OCI-M2 (cell line): ENCODE data around the gene NDEL1.

ENCODE experiments used
- DNase-seq: peaks from one replicate; lab custom pipeline; 2025; ENCODE audit not compliant: unreplicated experiment; lab: John Stamatoyannopoulos, UW

Gene NDEL1

GRCh38 chr17:8477715-8478441, 42.2 kb downstream of the NDEL1 start:
- no peak for DNase-seq

GRCh38 chr17:8479431-8479947, 43.8 kb downstream of the NDEL1 start:
- DNase-seq, result no peak

- no peak for DNase-seq
Measured at GRCh38 chr17:8480011-8480976, 44.6 kb downstream of the NDEL1 start.

- DNase-seq, result no peak
Measured at GRCh38 chr17:8481089-8481488, 45.4 kb downstream of the NDEL1 start.

GRCh38 chr17:8481703-8482102, 46.0 kb downstream of the NDEL1 start:
- DNase-seq, result no peak

DNA sequence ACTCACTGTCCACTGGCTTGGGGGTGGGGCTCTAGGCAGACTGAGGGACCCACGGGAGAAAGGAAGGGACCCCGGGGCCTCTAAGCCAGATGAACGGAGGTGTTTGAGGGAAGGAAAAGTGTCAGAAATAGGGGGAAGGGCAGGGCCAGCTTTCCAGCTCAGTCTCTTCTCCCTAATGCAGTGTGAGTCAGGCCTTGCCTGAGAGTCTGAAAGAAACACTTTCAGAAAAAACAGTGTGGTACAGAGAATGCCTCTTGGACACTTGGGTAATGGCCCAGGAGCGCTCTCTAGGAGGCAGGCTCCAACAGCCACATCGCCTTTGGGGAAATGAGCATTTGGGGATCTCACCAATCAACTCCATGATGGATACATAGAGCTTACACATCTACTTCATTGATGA, 46.9 kb downstream of the NDEL1 start:
- DNase-seq, result no peak

DNA sequence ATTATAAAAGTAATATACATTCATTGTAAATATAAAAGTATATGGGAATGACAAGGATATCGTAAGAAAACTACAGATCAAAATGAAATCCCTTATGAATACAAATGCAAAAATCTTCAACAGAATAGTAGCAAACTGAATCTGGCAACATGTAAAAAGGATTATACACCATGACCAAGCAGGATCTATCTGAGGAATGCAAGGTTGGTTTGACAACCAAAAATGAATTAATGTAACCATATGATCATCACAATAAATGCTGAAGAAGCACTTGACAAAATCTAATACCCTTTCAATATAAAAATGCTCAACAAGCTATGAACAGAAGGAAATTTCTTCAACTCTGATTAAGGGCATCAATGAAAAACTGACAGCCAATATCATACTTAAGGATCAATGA, 48.8 kb downstream of the NDEL1 start:
- no peak for DNase-seq

- DNase-seq, result no peak
Measured at GRCh38 chr17:8485491-8485890, 49.8 kb downstream of the NDEL1 start.

DNA sequence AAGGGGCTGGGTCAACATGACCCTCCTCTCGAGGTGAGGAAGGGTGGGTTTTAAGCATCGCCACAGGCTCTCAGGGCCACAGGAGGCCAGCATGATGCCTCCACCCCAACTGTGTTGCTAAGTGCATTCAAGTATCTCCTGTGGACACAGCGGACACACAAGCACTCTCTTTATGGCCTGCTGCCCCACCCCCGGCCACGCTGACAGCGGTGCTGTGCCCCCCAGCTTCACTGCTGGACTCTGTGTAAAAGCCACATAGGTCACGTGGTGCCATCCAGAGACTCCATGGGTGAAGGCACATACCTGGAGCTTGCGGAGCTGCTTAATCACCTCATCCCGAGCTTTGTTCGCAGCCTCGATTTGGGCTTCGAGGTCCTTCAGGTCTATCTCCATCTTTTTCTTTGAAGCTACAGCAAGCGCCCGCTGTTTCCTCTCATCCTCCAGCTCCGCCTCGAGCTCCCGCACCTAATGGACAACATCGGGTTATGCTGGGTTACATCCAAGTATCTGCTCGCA, 51.5 kb downstream of the NDEL1 start:
- DNase-seq, result no peak

GRCh38 chr17:8487743-8488142, 52.1 kb downstream of the NDEL1 start:
- no peak for DNase-seq

DNA sequence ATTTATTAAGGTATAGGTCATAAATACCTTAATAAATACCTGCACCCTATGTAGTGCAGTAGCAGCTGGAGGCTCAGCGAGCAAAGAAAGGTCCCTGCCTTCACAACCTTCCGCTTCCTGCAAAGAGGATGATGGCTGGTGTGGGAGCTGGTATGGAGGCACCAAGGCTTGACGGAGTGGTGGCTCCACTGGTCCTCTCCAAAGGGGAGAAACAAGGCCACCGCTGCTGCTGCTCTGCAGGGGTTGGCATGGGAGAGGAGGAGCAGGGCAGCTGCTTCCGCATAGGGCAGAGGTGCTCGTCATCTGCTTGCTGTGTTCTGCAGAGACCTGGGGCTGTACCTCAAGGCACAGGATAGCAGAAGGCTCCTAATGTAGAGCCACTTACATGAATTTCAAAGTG, 52.8 kb downstream of the NDEL1 start:
- no peak for DNase-seq

GRCh38 chr17:8488901-8489300, 53.2 kb downstream of the NDEL1 start:
- DNase-seq, result no peak

DNA sequence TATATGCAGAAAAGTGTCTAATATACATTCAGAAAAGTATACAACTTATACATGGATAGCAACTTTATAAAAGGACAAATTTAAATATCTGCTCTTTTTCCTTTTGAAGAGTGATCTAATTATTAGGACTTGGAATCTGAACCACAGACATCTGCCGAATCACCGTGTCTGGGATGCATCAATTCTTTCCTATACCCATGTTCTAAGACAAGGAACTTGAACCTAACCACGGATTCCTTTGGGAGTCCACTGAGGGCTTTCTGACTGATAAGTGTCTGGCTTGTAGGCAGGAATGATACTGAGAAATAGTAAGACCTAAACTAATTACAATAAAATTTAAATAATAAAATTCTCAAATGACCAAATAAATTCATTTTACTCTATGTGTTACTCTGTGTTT, 54.2 kb downstream of the NDEL1 start:
- no peak for DNase-seq

DNA sequence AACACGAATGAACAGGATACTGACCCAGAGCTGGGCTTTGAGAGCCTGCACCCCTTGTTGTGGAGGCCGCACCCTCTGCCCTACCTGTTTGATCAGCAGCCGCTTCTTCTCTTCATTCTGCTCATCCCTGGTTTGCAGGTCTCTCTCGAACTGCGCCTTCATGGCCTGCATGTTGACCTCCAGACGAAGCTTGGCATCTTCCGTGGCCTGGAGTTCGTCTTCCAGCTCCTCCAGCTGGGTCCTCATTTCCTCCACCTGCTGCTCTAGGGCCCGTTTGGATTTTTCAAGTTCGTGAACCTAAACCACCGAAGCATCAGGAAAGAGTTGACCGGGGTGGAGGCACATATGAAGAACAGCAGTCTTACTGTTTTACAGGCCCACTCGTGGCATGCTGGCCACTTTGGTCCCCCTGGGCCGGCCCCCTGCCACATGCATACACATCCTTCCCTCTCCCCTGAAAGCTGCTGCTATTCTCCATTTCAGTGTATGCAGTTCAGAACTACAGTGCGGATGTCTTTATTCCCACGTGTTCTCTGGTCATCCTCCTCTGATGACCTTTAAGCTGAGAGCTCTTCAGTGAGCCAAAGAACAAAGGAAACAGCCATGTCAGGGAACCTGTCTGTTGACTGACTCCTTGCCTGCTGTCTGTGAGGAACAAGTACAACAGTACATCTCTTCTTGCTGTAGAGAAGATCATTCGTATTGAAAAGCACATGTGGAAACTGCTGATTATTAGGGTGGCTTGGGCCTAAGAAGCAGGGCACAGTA, 54.8 kb downstream of the NDEL1 start:
- no peak for DNase-seq

DNA sequence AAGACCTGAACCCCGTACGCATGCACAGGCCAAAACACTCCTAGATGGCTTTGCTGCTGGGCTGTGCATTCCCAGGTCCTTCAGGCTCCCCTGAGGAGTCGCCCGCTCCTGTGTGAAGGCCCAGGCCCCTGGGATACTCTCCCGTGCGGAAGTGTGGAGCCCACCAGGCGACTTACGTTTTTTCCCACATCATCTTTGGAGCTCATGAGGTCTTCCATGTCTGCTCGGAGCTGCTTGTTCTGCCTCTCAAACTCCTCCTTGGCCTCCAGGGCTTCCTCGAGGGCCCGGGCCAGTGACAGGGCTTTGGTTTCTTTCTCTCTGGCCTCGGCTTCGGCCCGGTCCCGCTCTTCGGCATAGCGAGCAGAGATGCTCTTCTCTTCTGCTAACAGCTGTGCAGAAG, 56.4 kb downstream of the NDEL1 start:
- DNase-seq, result no peak

GRCh38 chr17:8494021-8494420, 58.3 kb downstream of the NDEL1 start:
- no peak for DNase-seq

DNA sequence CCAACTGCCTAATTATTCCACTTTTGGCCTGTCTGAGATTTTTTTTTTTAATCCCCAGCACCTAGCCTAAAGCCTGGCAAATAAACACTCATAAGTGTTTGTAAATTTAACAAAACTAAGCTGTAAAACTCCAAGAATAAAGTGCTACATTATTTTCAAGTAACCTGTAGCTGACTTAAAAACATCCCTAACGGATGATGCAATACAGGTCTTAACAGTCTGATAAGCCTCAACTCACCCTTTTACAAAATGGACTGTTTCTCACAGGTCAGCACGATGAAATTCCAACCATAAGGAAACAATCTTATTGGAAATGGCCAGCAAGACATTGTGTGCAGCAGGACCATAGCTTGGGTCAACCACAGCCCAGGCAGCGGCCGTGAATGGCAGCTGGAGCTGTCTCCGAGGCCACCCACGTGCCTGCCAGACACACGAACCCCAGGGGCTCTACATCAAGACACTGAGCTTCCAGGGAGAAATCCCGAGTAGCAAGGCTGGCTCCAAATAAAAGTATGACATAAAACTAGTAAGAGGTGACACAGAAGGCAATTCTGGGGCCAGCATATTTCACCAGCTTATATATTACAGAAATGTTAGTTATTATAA, 58.9 kb downstream of the NDEL1 start:
- DNase-seq, result no peak

- no peak for DNase-seq
Measured at GRCh38 chr17:8496081-8496480, 60.4 kb downstream of the NDEL1 start.

- no peak for DNase-seq
Measured at GRCh38 chr17:8499171-8499570, 63.5 kb downstream of the NDEL1 start.

- DNase-seq, result no peak
Measured at GRCh38 chr17:8499614-8500013, 63.9 kb downstream of the NDEL1 start.

DNA sequence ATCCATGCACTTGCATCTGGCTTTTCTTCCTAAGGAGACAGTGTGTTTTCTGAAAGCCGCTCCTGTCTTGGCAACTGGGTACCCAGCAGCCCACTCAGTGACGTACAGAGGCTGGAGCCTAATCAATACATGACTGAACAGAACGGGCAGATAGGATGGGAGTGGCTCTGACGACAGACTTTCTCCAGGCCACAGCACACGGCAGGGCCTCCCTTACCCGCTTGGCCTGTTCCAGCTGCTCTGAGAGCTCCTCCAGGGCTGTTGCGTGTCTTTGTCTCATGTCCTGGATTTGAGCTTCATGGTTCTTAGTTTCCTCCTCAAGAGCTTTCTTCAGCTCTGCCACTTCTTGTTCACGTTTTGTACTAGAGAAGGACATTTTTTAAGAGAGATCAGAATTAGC, 64.9 kb downstream of the NDEL1 start:
- DNase-seq, result no peak
